Measurements from ENCODE around the gene COL4A5. TPM values are rescaled to one million over a fixed set of nuclear protein-coding genes. Genes with fewer than 3 reads are reported as not detected.

COL4A5 gene
- total RNA-seq, 1 donor from 2014 or later: 21.8 TPM

DNA sequence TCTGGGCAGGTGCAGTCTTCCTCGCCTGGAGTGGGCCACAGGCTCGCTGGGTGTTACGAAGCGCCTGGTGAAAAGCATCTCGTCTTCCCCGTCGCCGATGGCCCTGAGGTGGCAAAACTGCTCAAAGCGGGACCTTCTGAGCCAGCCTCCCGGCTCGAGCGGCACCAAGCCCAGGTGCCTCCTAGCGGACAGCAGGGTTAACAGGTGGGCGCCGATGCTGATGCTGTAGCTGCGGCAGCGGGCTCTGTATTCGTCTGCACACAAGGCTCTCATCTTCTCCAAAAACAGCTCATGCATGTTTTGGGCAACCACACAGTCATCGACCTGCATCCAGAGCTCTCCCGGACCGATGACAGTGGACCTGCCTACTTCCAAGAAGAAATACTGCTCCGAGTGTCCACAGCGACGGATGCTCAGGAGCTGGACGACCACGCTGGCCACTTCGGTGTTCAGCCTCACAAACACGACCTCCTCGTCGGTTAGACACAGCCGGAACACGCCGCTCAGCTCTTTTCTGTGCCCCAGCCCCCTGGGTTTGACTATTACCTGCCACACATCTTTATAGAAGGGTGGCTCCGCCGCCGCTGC, 295.5 kb downstream of the COL4A5 start:
- ATAC-seq: no peak
- intact Hi-C loops (cut with DNase I): no loop called here
- no peak for DNase-seq (ENCODE audit: low spot score)

DNA sequence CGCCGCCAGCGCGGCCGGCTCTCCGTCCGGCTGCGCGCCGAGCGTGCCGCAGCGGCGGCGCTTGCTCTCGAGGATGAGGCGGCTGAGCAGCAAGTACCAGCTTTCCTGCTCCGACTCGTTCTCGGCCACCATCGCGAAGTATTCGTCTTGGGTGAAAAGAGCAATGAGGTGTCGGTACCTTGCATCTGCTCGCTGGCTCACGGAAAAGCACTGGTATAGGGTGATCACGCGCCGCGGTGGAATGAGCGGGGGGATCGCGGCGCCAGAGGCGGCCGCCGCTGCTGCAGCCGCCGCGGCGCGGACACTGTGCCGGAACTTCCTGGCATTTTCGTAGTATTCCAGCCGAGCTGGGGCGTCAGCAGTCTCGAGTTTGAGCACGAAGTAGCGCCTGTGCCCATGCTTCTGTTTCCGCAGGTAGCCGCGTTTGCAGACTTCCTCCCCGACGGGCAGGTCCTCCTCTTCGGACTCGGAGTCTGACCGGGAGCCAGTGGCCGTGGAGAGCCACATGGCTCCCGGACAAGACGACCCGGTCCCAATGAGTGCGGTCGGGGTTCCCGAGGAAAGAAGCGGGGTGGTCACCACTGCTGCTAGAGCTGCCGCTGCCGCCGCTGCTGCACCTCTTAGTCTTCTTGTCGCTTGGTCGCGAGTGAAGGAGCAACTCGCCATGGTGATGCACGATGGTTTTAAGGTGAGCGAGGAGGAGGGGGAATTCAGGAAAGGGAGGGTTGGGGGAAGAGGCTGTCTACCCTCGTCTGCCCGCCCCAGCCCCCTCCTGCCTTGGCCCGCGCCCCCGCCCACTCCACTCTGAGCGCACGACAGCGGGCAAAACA, 296.3 kb downstream of the COL4A5 start:
- DNase-seq (ENCODE audit: low spot score) (no peak), ATAC-seq (peak; percentile 62)
- intact Hi-C loops (cut with DNase I): no loop called here

DNA sequence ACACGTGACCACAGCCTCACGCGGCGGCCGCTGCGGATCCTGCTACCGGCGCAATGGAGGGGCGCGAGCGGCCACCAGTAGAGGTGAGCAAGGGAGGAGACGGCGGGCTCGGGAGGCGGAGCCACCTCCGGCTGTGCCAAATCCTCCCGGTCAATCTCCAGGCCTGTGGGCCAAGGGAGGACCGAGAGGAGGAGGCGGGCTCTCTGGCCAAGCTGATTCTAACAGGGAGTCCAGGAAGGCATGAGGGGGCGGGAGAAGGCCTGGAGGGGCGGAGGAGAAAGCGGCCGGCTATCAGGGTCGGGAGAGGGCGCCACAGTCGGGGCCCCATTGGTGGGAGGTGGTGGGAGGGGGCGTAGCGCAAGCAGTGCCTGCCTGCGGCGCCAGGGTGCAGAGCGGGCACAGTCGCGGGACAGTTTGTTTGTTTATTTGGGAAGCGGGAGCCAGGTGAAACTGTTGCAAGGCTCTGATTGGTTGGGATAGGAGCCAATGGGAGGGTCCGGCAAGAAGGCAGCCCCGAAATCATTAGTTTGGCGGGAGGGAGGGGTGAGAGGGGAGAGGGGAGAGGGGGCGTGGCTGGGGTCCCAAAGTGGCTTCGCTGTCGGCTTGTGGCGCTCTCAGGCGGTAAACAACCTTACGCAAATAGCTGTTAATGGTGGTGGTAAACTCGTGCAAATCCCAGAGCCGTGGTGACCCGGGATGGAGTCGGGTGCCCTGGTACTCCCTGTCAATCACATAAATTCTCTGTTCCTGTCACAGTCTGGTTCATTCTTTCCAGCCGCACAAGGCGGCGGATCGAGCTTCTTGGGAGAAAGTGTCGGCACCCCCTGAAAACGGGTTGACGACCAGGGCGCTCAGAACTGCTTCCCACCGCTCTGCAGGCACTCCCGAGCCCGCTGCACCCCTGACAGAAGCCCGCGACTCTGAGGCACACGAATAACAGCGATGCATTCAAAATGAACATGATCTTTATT, 297.2 kb downstream of the COL4A5 start, which contains the start of gene IRS4:
TSS of gene IRS4 (minus strand) at position 55 of the 971 bp plus-strand sequence.
- intact Hi-C loops (cut with DNase I): no loop called here
- ATAC-seq (peak; percentile 48), DNase-seq (ENCODE audit: low spot score) (no peak)

DNA sequence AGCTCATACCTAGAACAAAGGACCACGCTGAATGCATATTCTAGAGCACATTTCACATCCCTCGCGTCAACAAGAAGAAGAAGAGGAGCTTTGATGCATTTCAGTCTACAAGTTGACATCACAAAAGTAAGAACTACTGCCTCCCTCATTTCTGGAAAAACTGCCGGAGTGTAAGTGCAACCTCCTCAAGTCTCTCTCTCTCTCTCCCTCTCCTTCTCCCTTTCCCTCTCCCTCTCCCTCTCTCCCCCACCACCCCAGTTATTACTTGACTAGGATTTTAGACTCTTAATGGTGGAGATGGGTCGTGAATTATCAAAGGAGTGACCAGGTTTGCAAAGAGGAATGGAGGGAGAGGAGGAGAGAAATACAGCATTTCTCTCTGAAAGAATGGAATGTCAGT, 298.1 kb downstream of the COL4A5 start:
- intact Hi-C loops (cut with DNase I): no loop called here
- DNase-seq (ENCODE audit: low spot score) (no peak), ATAC-seq (no peak)

DNA sequence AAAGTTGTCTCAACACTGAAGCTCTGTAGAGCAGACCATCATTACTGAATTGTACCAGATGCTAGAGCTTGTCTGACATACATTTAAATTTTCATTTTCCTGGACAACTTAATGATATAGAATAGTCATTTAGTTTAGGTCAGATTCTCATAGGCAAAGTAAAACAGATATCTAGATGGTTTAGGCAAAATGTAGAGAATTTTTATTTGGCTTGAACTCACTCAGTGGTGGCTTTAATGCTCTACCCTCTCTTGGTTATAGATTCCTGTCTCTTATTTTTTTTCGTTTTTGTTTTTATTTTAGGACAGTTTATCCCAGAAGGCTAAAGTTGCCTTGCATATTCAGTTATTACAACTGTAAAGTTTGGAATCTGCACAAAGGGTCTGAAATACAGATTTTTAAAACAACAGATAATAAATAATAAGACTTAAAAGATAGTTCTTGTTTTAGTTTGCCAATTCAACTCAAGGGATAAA, 300.7 kb downstream of the COL4A5 start:
- no peak for ATAC-seq

More for the DNA sequence above, 300.7 kb downstream of the COL4A5 start:
- intact Hi-C loops (cut with DNase I): no loop called here
- no peak for DNase-seq (ENCODE audit: low spot score)

Other genes starting within 250 kb of the COL4A5 start
- gene COL4A6, start 1.4 kb upstream of the COL4A5 start, total RNA-seq: 1.2 TPM